Inferior parietal cortex (tissue), 1 donor: ENCODE results near the gene DFFA.
"Not testable (repeated sequence)": the region's sequence is repeated elsewhere in the genome, so short reads cannot be mapped to it uniquely, and the experiment has no call there.

Source experiments
- DNase-seq: peaks from one replicate; pipeline ENCODE4 v3.0.0-alpha.2; 2016; ENCODE audit errors: extremely low spot score

DFFA gene

GRCh38 chr1:10506046-10506676 lies 33.8 kb upstream of the DFFA start:
- DNase-seq = not testable (repeated sequence)

- DNase-seq = no peak
These were observed 31.9 kb upstream of the DFFA start for GRCh38 chr1:10504249-10504648.

- no peak for DNase-seq
These were observed 29.9 kb upstream of the DFFA start for GRCh38 chr1:10502206-10502605.

GRCh38 chr1:10498231-10498630 lies 25.9 kb upstream of the DFFA start:
- no peak for DNase-seq

GRCh38 chr1:10497109-10497508 lies 24.8 kb upstream of the DFFA start:
- DNase-seq = no peak

GRCh38 chr1:10495952-10496351 lies 23.6 kb upstream of the DFFA start:
- no peak for DNase-seq

GRCh38 chr1:10495475-10495817 lies 23.1 kb upstream of the DFFA start:
- no peak for DNase-seq

- DNase-seq = peak; percentile 90
These were observed 22.6 kb upstream of the DFFA start for GRCh38 chr1:10494754-10495474.

GRCh38 chr1:10494418-10494753 lies 22.1 kb upstream of the DFFA start:
- no peak for DNase-seq

GRCh38 chr1:10490286-10490970 lies 18.1 kb upstream of the DFFA start:
- DNase-seq = no peak

- DNase-seq = no peak
These were observed 17.1 kb upstream of the DFFA start for GRCh38 chr1:10489291-10490055.

- no peak for DNase-seq
These were observed 12.2 kb upstream of the DFFA start for GRCh38 chr1:10484521-10484920.

- no peak for DNase-seq
These were observed 8.3 kb upstream of the DFFA start for GRCh38 chr1:10480614-10481013.

- DNase-seq = no peak
These were observed 7.0 kb upstream of the DFFA start for GRCh38 chr1:10479296-10479695.

- DNase-seq = no peak
These were observed 3.2 kb upstream of the DFFA start for GRCh38 chr1:10475510-10475909.

GRCh38 chr1:10474613-10475507 lies 2.5 kb upstream of the DFFA start, which contains the start of gene PEX14:
TSS of gene PEX14 (plus strand) at chr1:10474950. CDS start at chr1:10474967, 17 bp downstream.
- DNase-seq = peak; percentile 86

GRCh38 chr1:10474309-10474612 lies 1.9 kb upstream of the DFFA start:
- not testable (repeated sequence) for DNase-seq

- DNase-seq = no peak
These were observed 926 bp upstream of the DFFA start for GRCh38 chr1:10473145-10473765.

- no peak for DNase-seq
These were observed 714 bp downstream of the DFFA start for GRCh38 chr1:10471411-10472219.

- DNase-seq = no peak
These were observed 2.3 kb downstream of the DFFA start for GRCh38 chr1:10470043-10470442.
